Measurements from ENCODE around the gene LENG9. TPM values are rescaled to one million over a fixed set of nuclear protein-coding genes. Genes with fewer than 3 reads are reported as not detected.
"Not testable (repeated sequence)": the region's sequence is repeated elsewhere in the genome, so short reads cannot be mapped to it uniquely, and the experiment has no call there.

Gene LENG9
- total RNA-seq, 1 experiment from 2014 or later: 5.1 TPM

DNA sequence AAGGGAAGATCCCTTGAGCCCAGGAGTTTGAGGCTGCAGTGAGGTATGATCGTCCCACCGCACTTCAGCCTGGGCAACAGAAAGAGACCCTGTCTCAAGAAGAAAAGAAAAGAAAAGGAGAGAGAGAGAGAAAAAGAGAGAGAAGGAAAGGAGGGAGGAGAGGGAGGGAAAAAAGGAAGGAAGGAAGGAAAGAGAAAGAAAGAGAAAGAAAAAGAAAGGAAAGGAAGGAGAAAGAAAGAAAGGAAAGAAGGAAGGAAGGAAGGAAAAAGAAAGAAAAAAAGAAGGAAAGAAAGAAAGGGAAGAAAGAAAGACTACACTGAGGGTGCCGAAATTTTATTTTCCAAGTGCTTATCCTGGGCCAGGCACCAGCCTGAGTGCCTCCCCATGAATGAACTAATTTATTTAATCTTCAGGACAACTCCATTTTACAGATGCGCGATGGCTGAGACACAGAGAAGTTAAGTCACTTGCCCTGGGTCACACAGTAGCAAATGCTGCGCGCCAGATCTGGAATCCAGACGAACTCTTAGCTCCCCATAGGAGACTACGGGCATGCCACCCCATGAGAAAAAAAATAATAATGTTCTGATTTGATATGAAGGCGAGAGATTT is 6.8 kb upstream of the LENG9 start:
- Histone ChIP-seq H3K27ac (ENCODE audit: low read length) (peak overlapping the region; percentile 48; the same call in 1 of the 2 replicates), H3K27me3 (ENCODE audit: control insufficient read depth, insufficient read depth, low read length) (no peaks in the 10 kb centered on the region), H3K4me3 (ENCODE audit: low read depth in 2 of 2, low read length in 2 of 2) (peak overlapping the region in 1 of 2 experiments; percentile 59; a peak in 2 of 4 replicates), H3K9me3 (ENCODE audit: control insufficient read depth, insufficient read depth, low read depth, low read length) (no peaks in the 10 kb centered on the region), H3K4me1 (ENCODE audit: control insufficient read depth, insufficient read depth, low read length) (peaks cover 15% of the 10 kb centered on the region), H3K36me3 (ENCODE audit: control insufficient read depth, insufficient read depth, low read length) (no peaks in the 10 kb centered on the region)
- ChIA-PET POLR2A (interaction anchor here (0.6 kb wide), 1 partner anchor 9 kb away, joined by 6 read pairs; no protein-coding TSS in a partner anchor), CTCF (no interaction called here)
- no peak; the same call in 1 of the 2 replicates for ATAC-seq
- no TSS peak for BruUV-seq (replicated peaks)
- TF ChIP-seq TCF7L2 (IDR thresholded peaks at IDR 0.05; ENCODE audit: low read depth, low read length): no peak
- no peak for TF ChIP-seq POLR2AphosphoS5 (IDR thresholded peaks at IDR 0.05; ENCODE audit: low read depth, low read length)
- TF ChIP-seq, protein P1, sequence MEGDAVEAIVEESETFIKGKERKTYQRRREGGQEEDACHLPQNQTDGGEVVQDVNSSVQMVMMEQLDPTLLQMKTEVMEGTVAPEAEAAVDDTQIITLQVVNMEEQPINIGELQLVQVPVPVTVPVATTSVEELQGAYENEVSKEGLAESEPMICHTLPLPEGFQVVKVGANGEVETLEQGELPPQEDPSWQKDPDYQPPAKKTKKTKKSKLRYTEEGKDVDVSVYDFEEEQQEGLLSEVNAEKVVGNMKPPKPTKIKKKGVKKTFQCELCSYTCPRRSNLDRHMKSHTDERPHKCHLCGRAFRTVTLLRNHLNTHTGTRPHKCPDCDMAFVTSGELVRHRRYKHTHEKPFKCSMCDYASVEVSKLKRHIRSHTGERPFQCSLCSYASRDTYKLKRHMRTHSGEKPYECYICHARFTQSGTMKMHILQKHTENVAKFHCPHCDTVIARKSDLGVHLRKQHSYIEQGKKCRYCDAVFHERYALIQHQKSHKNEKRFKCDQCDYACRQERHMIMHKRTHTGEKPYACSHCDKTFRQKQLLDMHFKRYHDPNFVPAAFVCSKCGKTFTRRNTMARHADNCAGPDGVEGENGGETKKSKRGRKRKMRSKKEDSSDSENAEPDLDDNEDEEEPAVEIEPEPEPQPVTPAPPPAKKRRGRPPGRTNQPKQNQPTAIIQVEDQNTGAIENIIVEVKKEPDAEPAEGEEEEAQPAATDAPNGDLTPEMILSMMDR (IDR thresholded peaks at IDR 0.05): no peak
- TF ChIP-seq, protein P2, sequence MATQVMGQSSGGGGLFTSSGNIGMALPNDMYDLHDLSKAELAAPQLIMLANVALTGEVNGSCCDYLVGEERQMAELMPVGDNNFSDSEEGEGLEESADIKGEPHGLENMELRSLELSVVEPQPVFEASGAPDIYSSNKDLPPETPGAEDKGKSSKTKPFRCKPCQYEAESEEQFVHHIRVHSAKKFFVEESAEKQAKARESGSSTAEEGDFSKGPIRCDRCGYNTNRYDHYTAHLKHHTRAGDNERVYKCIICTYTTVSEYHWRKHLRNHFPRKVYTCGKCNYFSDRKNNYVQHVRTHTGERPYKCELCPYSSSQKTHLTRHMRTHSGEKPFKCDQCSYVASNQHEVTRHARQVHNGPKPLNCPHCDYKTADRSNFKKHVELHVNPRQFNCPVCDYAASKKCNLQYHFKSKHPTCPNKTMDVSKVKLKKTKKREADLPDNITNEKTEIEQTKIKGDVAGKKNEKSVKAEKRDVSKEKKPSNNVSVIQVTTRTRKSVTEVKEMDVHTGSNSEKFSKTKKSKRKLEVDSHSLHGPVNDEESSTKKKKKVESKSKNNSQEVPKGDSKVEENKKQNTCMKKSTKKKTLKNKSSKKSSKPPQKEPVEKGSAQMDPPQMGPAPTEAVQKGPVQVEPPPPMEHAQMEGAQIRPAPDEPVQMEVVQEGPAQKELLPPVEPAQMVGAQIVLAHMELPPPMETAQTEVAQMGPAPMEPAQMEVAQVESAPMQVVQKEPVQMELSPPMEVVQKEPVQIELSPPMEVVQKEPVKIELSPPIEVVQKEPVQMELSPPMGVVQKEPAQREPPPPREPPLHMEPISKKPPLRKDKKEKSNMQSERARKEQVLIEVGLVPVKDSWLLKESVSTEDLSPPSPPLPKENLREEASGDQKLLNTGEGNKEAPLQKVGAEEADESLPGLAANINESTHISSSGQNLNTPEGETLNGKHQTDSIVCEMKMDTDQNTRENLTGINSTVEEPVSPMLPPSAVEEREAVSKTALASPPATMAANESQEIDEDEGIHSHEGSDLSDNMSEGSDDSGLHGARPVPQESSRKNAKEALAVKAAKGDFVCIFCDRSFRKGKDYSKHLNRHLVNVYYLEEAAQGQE (IDR thresholded peaks at IDR 0.05; ENCODE audit: insufficient read depth in 1 of 2, low read depth in 2 of 2, low read length in 1 of 2): no peak
- no peak for TF ChIP-seq SIN3A (IDR thresholded peaks at IDR 0.05; ENCODE audit: borderline replicate concordance, insufficient read depth, low read depth, low read length)
- no peak for DNase-seq (ENCODE audit: low read depth, low spot score)
- intact Hi-C loops (cut with micrococcal nuclease; ENCODE audit: unreplicated experiment): no loop called here
- in situ Hi-C loops (cut with HindIII; ENCODE audit: low pct_unique_long_range_greater_than_20kb, low sequenced_read_pairs): no loop called here

DNA sequence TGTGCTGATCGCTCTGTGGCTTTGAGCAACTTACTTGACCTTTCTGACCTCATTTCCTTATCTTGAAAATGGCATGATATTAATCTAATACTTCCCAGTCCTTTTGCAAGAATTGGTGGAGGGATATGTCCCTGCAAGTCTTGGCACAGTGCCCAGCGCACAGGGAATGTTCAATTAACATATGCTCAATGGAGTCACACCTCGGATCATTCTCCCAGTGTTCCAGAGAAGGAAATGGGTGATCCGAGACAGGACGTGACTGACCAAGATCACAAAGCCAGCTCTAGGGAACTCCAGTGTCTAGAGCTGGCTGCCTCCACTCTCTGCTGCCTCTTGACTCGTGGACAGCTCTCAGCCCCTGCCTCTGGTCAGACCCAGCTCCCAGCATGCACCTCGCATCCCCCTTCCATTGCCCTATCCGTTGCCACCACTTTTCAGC is 5.9 kb upstream of the LENG9 start:
- no peak overlapping the region for H3K27ac ChIP-seq (ENCODE audit: low read length)
- TF ChIP-seq, protein P2 (IDR thresholded peaks at IDR 0.05; ENCODE audit: insufficient read depth in 1 of 2, low read depth in 2 of 2, low read length in 1 of 2): no peak
- TF ChIP-seq, protein P1 (IDR thresholded peaks at IDR 0.05): no peak
- TF ChIP-seq POLR2AphosphoS5 (IDR thresholded peaks at IDR 0.05; ENCODE audit: low read depth, low read length) (no peak), TCF7L2 (IDR thresholded peaks at IDR 0.05; ENCODE audit: low read depth, low read length) (no peak), SIN3A (IDR thresholded peaks at IDR 0.05; ENCODE audit: borderline replicate concordance, insufficient read depth, low read depth, low read length) (no peak)
- no peaks in the 10 kb centered on the region for H3K9me3 ChIP-seq (ENCODE audit: control insufficient read depth, insufficient read depth, low read depth, low read length)
- H3K4me1 ChIP-seq (ENCODE audit: control insufficient read depth, insufficient read depth, low read length): peaks cover 15% of the 10 kb centered on the region
- H3K4me3 ChIP-seq (ENCODE audit: low read depth in 2 of 2, low read length in 2 of 2): no peak overlapping the region
- ATAC-seq: no peak
- POLR2A ChIA-PET: no interaction called here
- CTCF ChIA-PET: no interaction called here
- no peaks in the 10 kb centered on the region for H3K27me3 ChIP-seq (ENCODE audit: control insufficient read depth, insufficient read depth, low read length)
- DNase-seq (ENCODE audit: low read depth, low spot score): no peak
- in situ Hi-C loops (cut with HindIII; ENCODE audit: low pct_unique_long_range_greater_than_20kb, low sequenced_read_pairs): no loop called here
- no TSS peak for BruUV-seq (replicated peaks)
- H3K36me3 ChIP-seq (ENCODE audit: control insufficient read depth, insufficient read depth, low read length): no peaks in the 10 kb centered on the region
- intact Hi-C loops (cut with micrococcal nuclease; ENCODE audit: unreplicated experiment): no loop called here

DNA sequence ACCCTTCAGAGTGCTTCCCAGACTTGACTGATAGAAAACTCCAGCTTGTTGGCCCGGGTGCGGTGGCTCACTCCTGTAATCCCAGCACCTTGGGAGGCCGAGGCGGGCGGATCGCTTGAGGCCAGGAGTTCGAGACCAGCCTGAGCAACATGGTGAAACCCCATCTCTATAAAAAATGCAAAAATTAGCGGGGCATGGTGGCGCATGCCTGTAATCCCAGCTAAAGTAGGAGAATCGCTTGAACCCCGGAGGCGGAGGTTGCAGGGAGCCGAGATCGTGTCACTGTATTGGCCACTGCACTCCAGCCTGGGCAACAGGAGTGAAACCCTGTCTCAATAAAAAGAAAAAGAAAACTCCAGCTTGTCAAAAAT is 2.5 kb upstream of the LENG9 start:
- BruUV-seq (replicated peaks); H3K27me3 ChIP-seq (ENCODE audit: control insufficient read depth, insufficient read depth, low read length); H3K9me3 ChIP-seq (ENCODE audit: control insufficient read depth, insufficient read depth, low read depth, low read length); in situ Hi-C loops (cut with HindIII; ENCODE audit: low pct_unique_long_range_greater_than_20kb, low sequenced_read_pairs); DNase-seq (ENCODE audit: low read depth, low spot score); ATAC-seq; CTCF ChIA-PET; H3K27ac ChIP-seq (ENCODE audit: low read length); intact Hi-C loops (cut with micrococcal nuclease; ENCODE audit: unreplicated experiment); POLR2A ChIA-PET; H3K36me3 ChIP-seq (ENCODE audit: control insufficient read depth, insufficient read depth, low read length); H3K4me3 ChIP-seq (ENCODE audit: low read depth in 2 of 2, low read length in 2 of 2): not testable (repeated sequence)
- H3K4me1 ChIP-seq (ENCODE audit: control insufficient read depth, insufficient read depth, low read length): peaks cover 28% of the 10 kb centered on the region

Measured in Panc1 (cell line).